IPS-11a (cell line): ENCODE results near the gene HDDC2.
A peak's percentile ranks its signal among the peaks of the same experiment; 100 is the strongest.

Source experiments
- H3K4me3 ChIP-seq: one replicate; pipeline ENCODE4 v1.5.1; 2013; ENCODE audit warnings: low read depth, low read length, control low read depth

The HDDC2 gene

GRCh38 chr6:125301435-125302391 is at the start of gene HDDC2:
Gene HDDC2, minus strand, starts transcription at chr6:125301967. Its CDS starts 35 bp downstream, at chr6:125301932.
- H3K4me3 ChIP-seq = peak within 1 kb of the TSS; percentile 82

GRCh38 chr6:125346926-125347563 is 45.3 kb upstream of the HDDC2 start:
- H3K4me3 ChIP-seq = no peak overlapping the region

- no peak overlapping the region for H3K4me3 ChIP-seq
These were observed 44.6 kb upstream of the HDDC2 start for GRCh38 chr6:125346201-125346925.

- no peak overlapping the region for H3K4me3 ChIP-seq
These were observed 39.7 kb upstream of the HDDC2 start for GRCh38 chr6:125341460-125341859.

- H3K4me3 ChIP-seq = no peak overlapping the region
These were observed 39.2 kb upstream of the HDDC2 start for GRCh38 chr6:125340991-125341390.

GRCh38 chr6:125340175-125340835 is 38.5 kb upstream of the HDDC2 start:
- H3K4me3 ChIP-seq = no peak overlapping the region

GRCh38 chr6:125339653-125340052 is 37.9 kb upstream of the HDDC2 start:
- H3K4me3 ChIP-seq = no peak overlapping the region

GRCh38 chr6:125338381-125338780 is 36.6 kb upstream of the HDDC2 start:
- H3K4me3 ChIP-seq = no peak overlapping the region

GRCh38 chr6:125337706-125338105 is 35.9 kb upstream of the HDDC2 start:
- H3K4me3 ChIP-seq = no peak overlapping the region

GRCh38 chr6:125332664-125333063 is 30.9 kb upstream of the HDDC2 start:
- no peak overlapping the region for H3K4me3 ChIP-seq

- H3K4me3 ChIP-seq = no peak overlapping the region
These were observed 23.8 kb upstream of the HDDC2 start for GRCh38 chr6:125325586-125325985.

- no peak overlapping the region for H3K4me3 ChIP-seq
These were observed 21.6 kb upstream of the HDDC2 start for GRCh38 chr6:125323376-125323775.

- no peak overlapping the region for H3K4me3 ChIP-seq
These were observed 14.9 kb upstream of the HDDC2 start for GRCh38 chr6:125316621-125317020.

- no peak overlapping the region for H3K4me3 ChIP-seq
These were observed 13.8 kb upstream of the HDDC2 start for GRCh38 chr6:125315548-125315947.

- no peak overlapping the region for H3K4me3 ChIP-seq
These were observed 12.3 kb upstream of the HDDC2 start for GRCh38 chr6:125314009-125314581.

- H3K4me3 ChIP-seq = no peak overlapping the region
These were observed 11.2 kb upstream of the HDDC2 start for GRCh38 chr6:125312950-125313349.

- no peak overlapping the region for H3K4me3 ChIP-seq
These were observed 10.7 kb upstream of the HDDC2 start for GRCh38 chr6:125312478-125312877.

GRCh38 chr6:125310994-125311649 is 9.4 kb upstream of the HDDC2 start:
- H3K4me3 ChIP-seq = no peak overlapping the region

- H3K4me3 ChIP-seq = no peak overlapping the region
These were observed 6.3 kb upstream of the HDDC2 start for GRCh38 chr6:125307964-125308615.
